NCI-H2081 (cell line): Measurements from ENCODE around the gene ARHGAP18.

Experiments
- DNase-seq, 2 experiments: peaks; one replicate each; lab custom pipeline; 2025; lab: John Stamatoyannopoulos, UW

The ARHGAP18 gene

GRCh38 chr6:129615020-129615419 is 95.0 kb downstream of the ARHGAP18 start:
- DNase-seq, result no peak

GRCh38 chr6:129614464-129614863 is 95.5 kb downstream of the ARHGAP18 start:
- no peak for DNase-seq

- no peak for DNase-seq
Measured at GRCh38 chr6:129612440-129612839, 97.5 kb downstream of the ARHGAP18 start.

- peak in 1 of 2 experiments; percentile 16 for DNase-seq
Measured at GRCh38 chr6:129609635-129610034, 100.3 kb downstream of the ARHGAP18 start.

GRCh38 chr6:129608886-129609537 is 101.0 kb downstream of the ARHGAP18 start:
- DNase-seq, result peak in 1 of 2 experiments; percentile 21

GRCh38 chr6:129607581-129608186 is 102.3 kb downstream of the ARHGAP18 start:
- peak; percentile 17 to 56 for DNase-seq

- no peak for DNase-seq
Measured at GRCh38 chr6:129606664-129607063, 103.3 kb downstream of the ARHGAP18 start.

- peak; percentile 17 to 61 for DNase-seq
Measured at GRCh38 chr6:129605967-129606366, 104.0 kb downstream of the ARHGAP18 start.

- no peak for DNase-seq
Measured at GRCh38 chr6:129605095-129605494, 104.9 kb downstream of the ARHGAP18 start.

- DNase-seq, result no peak
Measured at GRCh38 chr6:129604321-129604720, 105.7 kb downstream of the ARHGAP18 start.

- no peak for DNase-seq
Measured at GRCh38 chr6:129603741-129604140, 106.2 kb downstream of the ARHGAP18 start.

GRCh38 chr6:129601323-129601722 is 108.7 kb downstream of the ARHGAP18 start:
- no peak for DNase-seq

GRCh38 chr6:129599467-129599866 is 110.5 kb downstream of the ARHGAP18 start:
- DNase-seq, result peak; percentile 20 to 64

- DNase-seq, result peak; percentile 24 to 70
Measured at GRCh38 chr6:129598244-129599187, 111.5 kb downstream of the ARHGAP18 start.

GRCh38 chr6:129597023-129597713 is 112.8 kb downstream of the ARHGAP18 start:
- no peak for DNase-seq

- peak; percentile 7 to 16 for DNase-seq
Measured at GRCh38 chr6:129596522-129596921, 113.5 kb downstream of the ARHGAP18 start.

- DNase-seq, result no peak
Measured at GRCh38 chr6:129593233-129593564, 116.8 kb downstream of the ARHGAP18 start.

GRCh38 chr6:129592516-129593232 is 117.3 kb downstream of the ARHGAP18 start:
- no peak for DNase-seq

- no peak for DNase-seq
Measured at GRCh38 chr6:129590408-129591022, 119.5 kb downstream of the ARHGAP18 start.

- no peak for DNase-seq
Measured at GRCh38 chr6:129586815-129587214, 123.2 kb downstream of the ARHGAP18 start.

GRCh38 chr6:129583866-129584265 is 126.1 kb downstream of the ARHGAP18 start:
- no peak for DNase-seq
